LNCAP (cell line): Measurements from ENCODE around the gene GID8.

Experiments
- CTCF ChIP-seq: fragments of 450-650 bp; IDR thresholded peaks from 2 replicates; pipeline ENCODE4 v1.5.1; 2017; ENCODE audit warnings: mild to moderate bottlenecking

GID8 gene

GRCh38 chr20:62911701-62912280 lies 26.2 kb upstream of the GID8 start:
- TF ChIP-seq CTCF: no peak

GRCh38 chr20:62913043-62913630 lies 24.8 kb upstream of the GID8 start:
- no peak for TF ChIP-seq CTCF

GRCh38 chr20:62914436-62914835 lies 23.5 kb upstream of the GID8 start:
- TF ChIP-seq CTCF: no peak

- TF ChIP-seq CTCF: no peak
Observed at GRCh38 chr20:62914970-62915457, 22.9 kb upstream of the GID8 start.

GRCh38 chr20:62916703-62917476 lies 21.1 kb upstream of the GID8 start:
- no peak for TF ChIP-seq CTCF

GRCh38 chr20:62917720-62918119 lies 20.2 kb upstream of the GID8 start:
- TF ChIP-seq CTCF: no peak

GRCh38 chr20:62918147-62918546 lies 19.8 kb upstream of the GID8 start:
- no peak for TF ChIP-seq CTCF
